ENCODE measurements around the gene CHIT1. TPM values are rescaled to one million over a fixed set of nuclear protein-coding genes. Genes with fewer than 3 reads are reported as not detected.

Gene CHIT1
- 1 to 10 TPM; 1.3 to 2.2 TPM for total RNA-seq

- H3K27ac Mint-ChIP-seq = no peak within 1 kb of the TSS
- no peak for ATAC-seq
Observed at GRCh38 chr1:203229471-203230135, at the start of gene CHIT1. TSS of gene CHIT1 (minus strand) at chr1:203229673. CDS start at chr1:203229636, 37 bp downstream.

DNA sequence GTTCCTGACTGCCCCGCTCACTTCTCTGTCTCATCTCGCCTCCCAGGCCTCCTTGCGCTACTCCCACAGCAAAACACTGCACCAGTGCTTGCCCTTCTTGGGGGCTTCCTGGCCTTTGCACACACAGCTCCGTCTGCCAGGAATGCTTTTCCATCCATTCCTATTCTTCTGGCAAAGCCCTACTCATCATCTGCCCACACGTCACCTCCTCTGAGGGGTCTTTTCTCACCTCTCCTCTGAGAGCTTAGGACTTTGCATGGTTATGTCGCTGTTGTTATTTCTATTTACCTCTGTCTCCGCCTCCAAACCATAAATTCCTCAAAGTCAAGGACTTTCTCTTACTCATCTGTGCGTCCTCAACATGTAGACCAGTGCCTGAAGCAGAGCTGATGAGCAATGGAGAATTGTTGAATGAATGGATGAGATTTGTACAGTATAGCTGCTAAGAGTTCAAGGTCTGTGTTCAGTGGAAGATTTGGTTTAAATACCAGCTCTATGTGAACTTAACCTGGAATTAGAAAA lies 49.5 kb upstream of the CHIT1 start:
- Mint-ChIP-seq H3K27ac (peak overlapping the region; percentile 25 to 58), H3K36me3 (no peaks in the 10 kb centered on the region), H3K9me3 (no peaks in the 10 kb centered on the region)
- DNase-seq (ENCODE audit: low spot score in 2 of 2) (no peak), ATAC-seq (no peak)

More at GRCh38 chr1:203229471-203230135, at the start of gene CHIT1:
- DNase-seq (ENCODE audit: low spot score in 2 of 2) = no peak
- Mint-ChIP-seq H3K36me3 (peaks cover 0 to 7% of the 10 kb centered on the region in 2 donors), H3K9me3 (peaks cover 7 to 8% of the 10 kb centered on the region in 2 donors)

DNA sequence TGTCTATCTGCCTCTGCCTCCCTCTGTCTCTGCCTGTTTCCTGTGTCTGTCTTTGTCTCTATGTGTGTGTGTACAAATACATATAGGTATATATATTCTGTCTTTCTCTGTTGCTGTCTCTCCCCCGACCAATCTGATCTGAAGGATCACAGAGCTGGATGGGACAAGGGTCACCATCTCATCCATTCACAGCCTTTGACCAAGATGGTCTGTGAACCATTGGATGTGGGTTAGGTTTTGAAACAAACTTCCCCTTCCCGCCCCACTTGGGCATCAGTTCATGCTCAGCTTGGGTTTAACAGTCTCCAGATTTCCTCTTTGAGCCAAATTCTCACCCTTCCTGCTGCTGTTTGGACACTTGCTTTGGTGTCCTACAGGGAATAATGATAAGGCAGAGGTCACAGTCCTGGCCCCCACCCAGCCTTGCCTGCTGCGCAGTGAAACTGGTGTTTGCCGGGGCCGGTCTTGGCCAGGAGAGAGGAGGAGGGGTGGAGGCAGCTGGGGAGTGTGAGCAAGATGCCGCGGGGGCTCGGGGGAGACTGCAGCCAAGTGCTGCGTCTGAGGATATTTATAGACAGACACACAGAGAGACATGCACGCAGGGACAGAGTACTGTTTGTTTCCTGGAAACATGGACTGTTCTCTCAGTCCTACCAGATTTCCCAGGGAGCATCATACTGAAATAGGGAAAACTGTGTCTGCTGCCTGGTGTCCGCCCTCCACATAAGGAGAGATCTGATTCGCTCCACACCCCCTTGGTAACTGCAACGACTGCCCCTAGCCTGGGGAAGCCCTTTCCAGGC lies 48.8 kb upstream of the CHIT1 start:
- Mint-ChIP-seq H3K9me3 (no peaks in the 10 kb centered on the region), H3K27ac (peak overlapping the region; percentile 79 to 88), H3K36me3 (no peaks in the 10 kb centered on the region)
- no peak for DNase-seq (ENCODE audit: low spot score in 2 of 2)
- peak in 1 of 2 donors; percentile 28 for ATAC-seq

DNA sequence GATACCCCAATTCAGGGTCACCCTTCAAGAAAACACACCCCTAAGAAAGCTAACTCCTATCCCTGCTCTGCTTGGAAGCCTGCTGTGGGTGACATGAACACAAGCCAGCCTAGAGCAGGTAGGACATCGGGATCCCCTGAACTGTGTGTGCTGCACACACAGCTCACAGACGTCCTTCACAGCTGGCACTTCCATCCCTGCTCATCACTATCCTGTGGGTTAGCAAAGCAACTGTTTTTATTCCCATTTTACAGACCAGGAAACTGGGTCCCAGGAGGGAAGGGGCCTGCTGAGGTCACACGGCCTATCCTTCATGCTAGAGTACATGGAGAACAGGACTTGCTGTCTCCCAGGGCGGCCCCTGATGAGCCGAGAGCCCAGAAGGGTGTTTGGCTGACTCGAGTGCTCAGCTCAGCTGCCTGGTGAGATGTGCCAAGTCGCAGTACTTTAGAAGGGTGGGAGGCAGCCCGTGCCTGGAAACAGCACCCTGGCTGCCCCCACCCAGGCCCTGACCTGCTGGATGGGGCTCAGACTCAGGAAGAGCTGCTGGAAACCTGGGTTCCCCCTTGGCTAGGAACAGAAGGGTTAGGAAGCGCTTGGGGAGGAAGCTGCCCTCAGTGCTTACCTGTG lies 47.6 kb upstream of the CHIT1 start:
- no peak for DNase-seq (ENCODE audit: low spot score in 2 of 2)
- Mint-ChIP-seq H3K36me3 (no peaks in the 10 kb centered on the region), H3K9me3 (no peaks in the 10 kb centered on the region), H3K27ac (peak overlapping the region; percentile 79 to 88)
- no peak for ATAC-seq

DNA sequence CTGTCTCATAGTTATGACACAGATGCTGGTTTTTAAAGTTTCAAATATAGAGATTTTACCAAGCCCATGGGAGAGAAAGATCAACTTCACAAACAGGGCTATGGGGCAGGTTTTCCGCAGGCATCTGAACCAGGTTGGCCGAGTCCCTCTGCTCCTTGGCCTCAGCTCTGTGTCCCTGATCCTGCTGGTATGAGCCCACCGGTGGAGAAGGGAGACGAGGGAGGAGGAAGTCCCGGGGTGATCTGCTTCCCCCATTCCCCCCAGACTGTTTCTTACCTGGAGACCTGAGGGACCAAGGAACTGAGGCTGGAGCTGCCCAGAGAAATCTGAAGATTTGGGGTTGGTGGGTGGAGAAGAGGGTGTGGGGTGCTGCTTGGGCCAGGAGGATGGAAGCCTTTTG lies 46.9 kb upstream of the CHIT1 start:
- Mint-ChIP-seq H3K27ac (peak overlapping the region in 1 of 2 donors; percentile 79), H3K36me3 (no peaks in the 10 kb centered on the region), H3K9me3 (no peaks in the 10 kb centered on the region)
- no peak for ATAC-seq
- DNase-seq (ENCODE audit: low spot score in 2 of 2) = no peak

- no peaks in the 10 kb centered on the region for H3K9me3 Mint-ChIP-seq
- H3K36me3 Mint-ChIP-seq = no peaks in the 10 kb centered on the region
- H3K27ac Mint-ChIP-seq = peak overlapping the region in 1 of 2 donors; percentile 21
- DNase-seq (ENCODE audit: low spot score in 2 of 2) (no peak), ATAC-seq (no peak)
Observed at GRCh38 chr1:203275656-203276272, 46.3 kb upstream of the CHIT1 start.

GRCh38 chr1:203274603-203275381 lies 45.3 kb upstream of the CHIT1 start:
- peak overlapping the region; percentile 79 to 90 for H3K27ac Mint-ChIP-seq
- no peaks in the 10 kb centered on the region for H3K9me3 Mint-ChIP-seq
- no peaks in the 10 kb centered on the region for H3K36me3 Mint-ChIP-seq
- DNase-seq (ENCODE audit: low spot score in 2 of 2) (no peak), ATAC-seq (no peak)

- Mint-ChIP-seq H3K9me3 (no peaks in the 10 kb centered on the region), H3K27ac (peak overlapping the region; percentile 60 to 90), H3K36me3 (no peaks in the 10 kb centered on the region)
- DNase-seq (ENCODE audit: low spot score in 2 of 2) (no peak), ATAC-seq (peak; percentile 4 to 9)
Observed at GRCh38 chr1:203273869-203274602, 44.6 kb upstream of the CHIT1 start.

DNA sequence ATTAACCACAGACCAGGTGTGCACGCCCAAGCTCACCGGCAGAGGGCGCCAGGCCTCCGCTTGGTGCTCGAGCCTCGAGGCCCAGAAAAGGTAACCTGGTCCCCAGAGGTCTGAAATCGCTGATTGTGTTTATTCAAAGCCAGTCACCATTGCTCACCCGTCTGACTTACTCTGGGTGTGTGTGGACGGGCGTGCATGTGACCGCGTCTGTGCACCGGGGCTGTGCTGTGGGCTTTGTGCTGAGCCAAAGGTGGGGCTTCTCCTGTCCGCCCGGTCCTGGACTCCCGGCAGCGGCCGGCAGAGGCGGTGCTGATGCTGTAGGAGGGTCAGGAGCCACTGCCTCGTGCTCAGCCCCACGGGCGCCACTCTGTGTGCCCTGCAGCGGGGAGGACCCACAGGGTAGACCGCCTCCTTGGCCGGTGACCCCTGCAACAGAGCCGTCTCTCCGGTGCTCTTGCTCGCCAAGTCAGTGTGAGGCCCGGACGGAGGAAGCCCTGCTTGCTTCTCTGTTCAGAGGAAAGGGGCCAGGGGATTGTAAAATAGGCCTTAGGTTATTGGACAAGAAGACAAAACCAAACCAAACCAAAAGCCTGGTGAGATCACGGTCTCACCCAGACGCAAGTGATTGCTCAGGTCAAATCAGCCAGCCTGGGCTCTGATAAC lies 43.9 kb upstream of the CHIT1 start:
- DNase-seq (ENCODE audit: low spot score in 2 of 2) (peak; percentile 92 to 97), ATAC-seq (peak; percentile 77 to 85)
- Mint-ChIP-seq H3K9me3 (no peaks in the 10 kb centered on the region), H3K27ac (peak overlapping the region; percentile 81 to 90), H3K36me3 (no peaks in the 10 kb centered on the region)

- ATAC-seq (no peak), DNase-seq (ENCODE audit: low spot score in 2 of 2) (no peak)
- Mint-ChIP-seq H3K27ac (peak overlapping the region in 1 of 2 donors; percentile 90), H3K36me3 (no peaks in the 10 kb centered on the region), H3K9me3 (no peaks in the 10 kb centered on the region)
Observed at GRCh38 chr1:203272633-203273205, 43.2 kb upstream of the CHIT1 start.

DNA sequence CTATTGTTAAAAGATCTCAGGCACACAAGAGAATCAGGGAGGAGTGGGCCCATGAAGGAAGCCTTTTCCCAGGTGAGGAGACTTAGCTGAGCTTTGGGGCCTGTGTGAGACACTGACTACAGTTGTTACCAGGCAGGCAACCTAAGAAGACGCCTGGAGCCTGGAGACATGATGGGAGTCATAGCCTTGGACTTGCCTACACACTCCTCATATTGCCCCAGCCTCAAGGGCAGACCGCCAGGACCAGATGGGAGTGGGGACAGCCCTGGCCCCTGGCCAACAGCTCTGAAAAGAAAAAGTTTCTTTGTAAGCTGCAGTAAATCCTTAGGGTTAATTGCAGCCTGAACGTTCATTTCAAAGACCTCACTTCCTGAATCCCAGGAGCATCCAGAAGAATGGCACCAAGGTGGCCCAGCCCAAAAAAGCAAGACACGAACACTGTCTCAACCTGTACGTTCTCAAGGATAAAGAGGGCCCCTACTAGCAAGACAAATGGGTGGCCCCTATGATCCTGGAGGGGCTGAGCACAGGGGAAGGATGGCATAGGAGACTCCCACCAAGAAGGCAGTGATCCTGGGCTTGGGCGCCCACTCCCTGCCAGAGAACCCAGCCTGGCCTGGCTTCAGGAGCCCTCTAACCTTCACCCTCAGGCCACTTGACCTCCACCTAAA lies 42.6 kb upstream of the CHIT1 start:
- Mint-ChIP-seq H3K27ac (no peak overlapping the region), H3K36me3 (no peaks in the 10 kb centered on the region), H3K9me3 (no peaks in the 10 kb centered on the region)
- no peak for ATAC-seq
- no peak for DNase-seq (ENCODE audit: low spot score in 2 of 2)

GRCh38 chr1:203271018-203271743 lies 41.7 kb upstream of the CHIT1 start:
- Mint-ChIP-seq H3K27ac (peak overlapping the region in 1 of 2 donors; percentile 73), H3K36me3 (no peaks in the 10 kb centered on the region), H3K9me3 (no peaks in the 10 kb centered on the region)
- DNase-seq (ENCODE audit: low spot score in 2 of 2) = peak in 1 of 2 donors; percentile 62
- ATAC-seq = peak; percentile 23 to 53

GRCh38 chr1:203270448-203270847 lies 41.0 kb upstream of the CHIT1 start:
- ATAC-seq = no peak
- H3K9me3 Mint-ChIP-seq = no peaks in the 10 kb centered on the region
- DNase-seq (ENCODE audit: low spot score in 2 of 2) = no peak
- no peaks in the 10 kb centered on the region for H3K36me3 Mint-ChIP-seq
- H3K27ac Mint-ChIP-seq = peak overlapping the region in 1 of 2 donors; percentile 73

- H3K9me3 Mint-ChIP-seq = no peaks in the 10 kb centered on the region
- DNase-seq (ENCODE audit: low spot score in 2 of 2) (peak in 1 of 2 donors; percentile 49), ATAC-seq (no peak)
- no peak overlapping the region for H3K27ac Mint-ChIP-seq
- no peaks in the 10 kb centered on the region for H3K36me3 Mint-ChIP-seq
Observed at GRCh38 chr1:203269654-203270020, 40.2 kb upstream of the CHIT1 start.
